ENCODE measurements around the gene PRAME. TPM values are rescaled to one million over a fixed set of nuclear protein-coding genes. Genes with fewer than 3 reads are reported as not detected.

Gene PRAME
- total and polyA plus RNA-seq, 2 donors (not counting 3 experiments of a cell fraction or from before 2014, with no cell fraction given): 0.07 TPM; not detected in 1

- H3K4me2 ChIP-seq (ENCODE audit: insufficient read depth, low read length): no peak overlapping the region
- no TSS peak for BruUV-seq (replicated peaks)
- dilution Hi-C loops (cut with MboI; ENCODE audit: extremely low pct_ligation_motif_present, low sequenced_read_pairs): no loop called here
- no peak for TF ChIP-seq POLR2A (IDR thresholded peaks at IDR 0.05; ENCODE audit: low read depth, low read length)
- TF ChIP-seq MAX (IDR thresholded peaks at IDR 0.05; ENCODE audit: insufficient read depth, insufficient read length): no peak
- TF ChIP-seq JUN (IDR thresholded peaks at IDR 0.05; ENCODE audit: borderline replicate concordance, insufficient read depth, insufficient read length, low read depth): no peak
- no peak for TF ChIP-seq EZH2 (IDR thresholded peaks at IDR 0.05; ENCODE audit: borderline replicate concordance, low read depth, low read length, severe bottlenecking)
- TF ChIP-seq FOS (IDR thresholded peaks at IDR 0.05; ENCODE audit: borderline replicate concordance, insufficient read depth, low read length): no peak
- no peak for TF ChIP-seq CTCF (IDR thresholded peaks at IDR 0.05; ENCODE audit: extremely low read depth in 1 of 2, insufficient read depth in 1 of 2, low read depth in 1 of 2, low read length in 2 of 2)
- TF ChIP-seq MYC (IDR thresholded peaks at IDR 0.05; ENCODE audit: low read depth, low read length): no peak
- no peak for TF ChIP-seq GATA2 (IDR thresholded peaks at IDR 0.05; ENCODE audit: insufficient read depth, insufficient read length, low read depth, low read length)
- no peak for TF ChIP-seq POLR2AphosphoS5 (IDR thresholded peaks at IDR 0.05; ENCODE audit: insufficient read depth, low read depth, low read length)
- H4K20me1 ChIP-seq (replicated peaks; ENCODE audit: control insufficient read depth, extremely low read depth, insufficient read depth, low read length): no peaks in the 10 kb centered on the region
- H3K9me1 ChIP-seq (replicated peaks; ENCODE audit: control insufficient read depth, extremely low read depth, insufficient read depth, low read length): no peaks in the 10 kb centered on the region
- no peaks in the 10 kb centered on the region for H3K79me2 ChIP-seq (ENCODE audit: control insufficient read depth, insufficient read depth, low read length)
- H3K36me3 ChIP-seq (ENCODE audit: control insufficient read depth in 2 of 2, extremely low read depth in 1 of 2, insufficient read depth in 2 of 2, low read length in 2 of 2): no peaks in the 10 kb centered on the region
- H3K27ac ChIP-seq (ENCODE audit: insufficient read depth, low read depth, low read length): no peak overlapping the region
- no peak overlapping the region for H3K4me3 ChIP-seq (replicated peaks in 1 of 3; ENCODE audit: insufficient read depth in 1 of 3, low read depth in 1 of 3, low read length in 3 of 3)
- FAIRE-seq (no peak), DNase-seq (ENCODE audit: low read depth, low spot score) (no peak)
- ChIA-PET POLR2A (no interaction called here), CTCF (no interaction called here)
- H3K4me1 ChIP-seq (ENCODE audit: control insufficient read depth, extremely low read depth, insufficient read depth, low read length): no peaks in the 10 kb centered on the region
- no peaks in the 10 kb centered on the region for H3K9me3 ChIP-seq (replicated peaks; ENCODE audit: control insufficient read depth, insufficient read depth, low read length)
- H2AFZ ChIP-seq (ENCODE audit: low read depth, low read length): no peak overlapping the region
- peaks cover 0 to 5% of the 10 kb centered on the region in 2 experiments for H3K27me3 ChIP-seq (ENCODE audit: control insufficient read depth in 2 of 2, insufficient read depth in 2 of 2, low read length in 2 of 2)
- no peak overlapping the region for H3K9ac ChIP-seq (replicated peaks; ENCODE audit: extremely low read depth, insufficient read depth, low read length)
- intact Hi-C loops (cut with micrococcal nuclease): no loop called here
Measured at GRCh38 chr22:22527312-22527711, 31.8 kb downstream of the PRAME start.

All from endothelial cell of umbilical vein (primary cell).